ENCODE results near the gene DLX4.

The DLX4 gene

GRCh38 chr17:49985310-49985990, 16.5 kb downstream of the DLX4 start:
- no peak overlapping the region for H3K4me3 Mint-ChIP-seq
- ATAC-seq, result no peak
- no peaks in the 10 kb centered on the region for H3K4me1 Mint-ChIP-seq
- no peak for DNase-seq (ENCODE audit: low spot score in 2 of 2)
- H3K36me3 Mint-ChIP-seq, result peaks cover 5% of the 10 kb centered on the region
- no peaks in the 10 kb centered on the region for H3K9me3 Mint-ChIP-seq
- H3K27ac Mint-ChIP-seq, result no peak overlapping the region

GRCh38 chr17:49986396-49987289, 17.7 kb downstream of the DLX4 start:
- H3K27ac Mint-ChIP-seq, result peak overlapping the region; percentile 30
- peaks cover 5% of the 10 kb centered on the region for H3K36me3 Mint-ChIP-seq
- ATAC-seq, result no peak
- H3K4me1 Mint-ChIP-seq, result no peaks in the 10 kb centered on the region
- no peak overlapping the region for H3K4me3 Mint-ChIP-seq
- no peaks in the 10 kb centered on the region for H3K9me3 Mint-ChIP-seq
- no peak for DNase-seq (ENCODE audit: low spot score in 2 of 2)

GRCh38 chr17:49987290-49987585, 18.2 kb downstream of the DLX4 start:
- Mint-ChIP-seq H3K36me3 (peaks cover 5% of the 10 kb centered on the region), H3K9me3 (no peaks in the 10 kb centered on the region), H3K27ac (no peak overlapping the region), H3K4me1 (no peaks in the 10 kb centered on the region), H3K4me3 (no peak overlapping the region)
- ATAC-seq, result no peak
- DNase-seq (ENCODE audit: low spot score in 2 of 2), result no peak

GRCh38 chr17:49987681-49988441, 18.9 kb downstream of the DLX4 start:
- H3K9me3 Mint-ChIP-seq, result no peaks in the 10 kb centered on the region
- DNase-seq (ENCODE audit: low spot score in 2 of 2) (no peak), ATAC-seq (no peak)
- H3K4me1 Mint-ChIP-seq, result no peaks in the 10 kb centered on the region
- peaks cover 5% of the 10 kb centered on the region for H3K36me3 Mint-ChIP-seq
- no peak overlapping the region for H3K27ac Mint-ChIP-seq
- no peak overlapping the region for H3K4me3 Mint-ChIP-seq

- H3K9me3 Mint-ChIP-seq, result no peaks in the 10 kb centered on the region
Observed at GRCh38 chr17:49989518-49989880, 20.5 kb downstream of the DLX4 start.

GRCh38 chr17:49990331-49990730, 21.3 kb downstream of the DLX4 start:
- H3K36me3 Mint-ChIP-seq, result no peaks in the 10 kb centered on the region
- H3K4me1 Mint-ChIP-seq, result peaks cover 16% of the 10 kb centered on the region
- no peaks in the 10 kb centered on the region for H3K9me3 Mint-ChIP-seq
- no peak overlapping the region for H3K4me3 Mint-ChIP-seq
- no peak for DNase-seq (ENCODE audit: low spot score in 2 of 2)
- no peak overlapping the region for H3K27ac Mint-ChIP-seq
- ATAC-seq, result no peak

More at GRCh38 chr17:49989518-49989880, 20.5 kb downstream of the DLX4 start:
- H3K4me3 Mint-ChIP-seq, result no peak overlapping the region
- no peak overlapping the region for H3K27ac Mint-ChIP-seq
- peaks cover 3% of the 10 kb centered on the region for H3K36me3 Mint-ChIP-seq
- DNase-seq (ENCODE audit: low spot score in 2 of 2), result no peak
- peaks cover 8% of the 10 kb centered on the region for H3K4me1 Mint-ChIP-seq
- no peak for ATAC-seq

- ATAC-seq (no peak), DNase-seq (ENCODE audit: low spot score in 2 of 2) (no peak)
- Mint-ChIP-seq H3K4me1 (peaks cover 22% of the 10 kb centered on the region), H3K27ac (no peak overlapping the region), H3K4me3 (no peak overlapping the region), H3K36me3 (no peaks in the 10 kb centered on the region), H3K9me3 (no peaks in the 10 kb centered on the region)
Observed at GRCh38 chr17:49990921-49991320, 21.9 kb downstream of the DLX4 start.

GRCh38 chr17:49991409-49991808, 22.4 kb downstream of the DLX4 start:
- Mint-ChIP-seq H3K27ac (no peak overlapping the region), H3K36me3 (no peaks in the 10 kb centered on the region), H3K4me1 (peaks cover 26% of the 10 kb centered on the region), H3K9me3 (no peaks in the 10 kb centered on the region), H3K4me3 (no peak overlapping the region)
- no peak for DNase-seq (ENCODE audit: low spot score in 2 of 2)
- ATAC-seq, result no peak

- peak overlapping the region; percentile 81 for H3K4me3 Mint-ChIP-seq
- ATAC-seq (no peak), DNase-seq (ENCODE audit: low spot score in 2 of 2) (no peak)
- H3K4me1 Mint-ChIP-seq, result peaks cover 31% of the 10 kb centered on the region
- H3K36me3 Mint-ChIP-seq, result no peaks in the 10 kb centered on the region
- no peaks in the 10 kb centered on the region for H3K9me3 Mint-ChIP-seq
- no peak overlapping the region for H3K27ac Mint-ChIP-seq
Observed at GRCh38 chr17:49992191-49992932, 23.4 kb downstream of the DLX4 start.

- H3K9me3 Mint-ChIP-seq, result no peaks in the 10 kb centered on the region
Observed at GRCh38 chr17:49992933-49993422, 24.0 kb downstream of the DLX4 start.

GRCh38 chr17:49993423-49994060, 24.6 kb downstream of the DLX4 start:
- Mint-ChIP-seq H3K27ac (peak overlapping the region; percentile 18), H3K4me1 (peaks cover 35% of the 10 kb centered on the region), H3K36me3 (no peaks in the 10 kb centered on the region), H3K9me3 (no peaks in the 10 kb centered on the region), H3K4me3 (peak overlapping the region; percentile 81)
- ATAC-seq (peak; percentile 20), DNase-seq (ENCODE audit: low spot score in 2 of 2) (no peak)

More at GRCh38 chr17:49992933-49993422, 24.0 kb downstream of the DLX4 start:
- ATAC-seq (no peak), DNase-seq (ENCODE audit: low spot score in 2 of 2) (no peak)
- Mint-ChIP-seq H3K4me3 (peak overlapping the region; percentile 81), H3K36me3 (no peaks in the 10 kb centered on the region), H3K4me1 (peaks cover 31% of the 10 kb centered on the region), H3K27ac (no peak overlapping the region)

GRCh38 chr17:49994085-49995054, 25.4 kb downstream of the DLX4 start:
- Mint-ChIP-seq H3K4me1 (peaks cover 37% of the 10 kb centered on the region), H3K4me3 (peak overlapping the region; percentile 81), H3K27ac (peak overlapping the region; percentile 18), H3K9me3 (no peaks in the 10 kb centered on the region), H3K36me3 (peaks cover under 1% of the 10 kb centered on the region)
- DNase-seq (ENCODE audit: low spot score in 2 of 2) (no peak), ATAC-seq (no peak)

GRCh38 chr17:49995055-49995738, 26.2 kb downstream of the DLX4 start, which contains the start of gene DLX3:
Gene DLX3, minus strand, starts transcription at chr17:49995224. Its CDS starts 226 bp downstream, at chr17:49994998.
- peak; percentile 36 for ATAC-seq
- Mint-ChIP-seq H3K9me3 (no peaks in the 10 kb centered on the region), H3K4me1 (peaks cover 37% of the 10 kb centered on the region), H3K4me3 (peak within 1 kb of the TSS; percentile 81), H3K27ac (peak within 1 kb of the TSS; percentile 18), H3K36me3 (peaks cover 4% of the 10 kb centered on the region)
- no peak for DNase-seq (ENCODE audit: low spot score in 2 of 2)
